ENCODE results near the gene CYTH1.

DNA sequence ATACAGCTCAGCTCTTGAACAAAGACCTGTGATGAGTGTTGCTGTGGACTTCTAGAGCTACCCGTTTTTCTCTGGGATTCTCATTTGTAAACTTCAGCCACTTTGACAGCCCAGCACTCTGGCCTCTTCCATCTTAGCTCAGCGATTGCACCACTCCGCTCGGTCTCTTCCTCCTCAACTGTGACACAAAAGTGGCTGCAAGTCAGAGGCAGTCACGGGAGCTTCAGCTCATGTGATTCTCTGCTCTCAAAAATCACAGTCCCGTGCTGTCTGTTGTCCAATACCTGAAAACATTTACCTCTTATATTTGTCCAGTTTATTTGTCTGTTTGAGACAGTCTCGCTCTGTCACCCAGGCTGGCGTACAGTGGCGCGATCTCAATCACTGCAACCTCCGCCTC is 129.2 kb downstream of the CYTH1 start:
- TF ChIP-seq, protein P1, sequence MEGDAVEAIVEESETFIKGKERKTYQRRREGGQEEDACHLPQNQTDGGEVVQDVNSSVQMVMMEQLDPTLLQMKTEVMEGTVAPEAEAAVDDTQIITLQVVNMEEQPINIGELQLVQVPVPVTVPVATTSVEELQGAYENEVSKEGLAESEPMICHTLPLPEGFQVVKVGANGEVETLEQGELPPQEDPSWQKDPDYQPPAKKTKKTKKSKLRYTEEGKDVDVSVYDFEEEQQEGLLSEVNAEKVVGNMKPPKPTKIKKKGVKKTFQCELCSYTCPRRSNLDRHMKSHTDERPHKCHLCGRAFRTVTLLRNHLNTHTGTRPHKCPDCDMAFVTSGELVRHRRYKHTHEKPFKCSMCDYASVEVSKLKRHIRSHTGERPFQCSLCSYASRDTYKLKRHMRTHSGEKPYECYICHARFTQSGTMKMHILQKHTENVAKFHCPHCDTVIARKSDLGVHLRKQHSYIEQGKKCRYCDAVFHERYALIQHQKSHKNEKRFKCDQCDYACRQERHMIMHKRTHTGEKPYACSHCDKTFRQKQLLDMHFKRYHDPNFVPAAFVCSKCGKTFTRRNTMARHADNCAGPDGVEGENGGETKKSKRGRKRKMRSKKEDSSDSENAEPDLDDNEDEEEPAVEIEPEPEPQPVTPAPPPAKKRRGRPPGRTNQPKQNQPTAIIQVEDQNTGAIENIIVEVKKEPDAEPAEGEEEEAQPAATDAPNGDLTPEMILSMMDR (IDR thresholded peaks at IDR 0.05) = no peak
- TF ChIP-seq POLR2A (IDR thresholded peaks at IDR 0.05) = no peak
